GM19043 (cell line): ENCODE data around the gene SLC25A24.
"Not testable (repeated sequence)": the region's sequence is repeated elsewhere in the genome, so short reads cannot be mapped to it uniquely, and the experiment has no call there.

Experiments
- ATAC-seq: cut with Tn5 transposase; IDR thresholded peaks from one replicate; pipeline ENCODE4 v1.9.1; 2021; ENCODE audit warnings: low read depth; ENCODE audit not compliant: unreplicated experiment

The SLC25A24 gene

DNA sequence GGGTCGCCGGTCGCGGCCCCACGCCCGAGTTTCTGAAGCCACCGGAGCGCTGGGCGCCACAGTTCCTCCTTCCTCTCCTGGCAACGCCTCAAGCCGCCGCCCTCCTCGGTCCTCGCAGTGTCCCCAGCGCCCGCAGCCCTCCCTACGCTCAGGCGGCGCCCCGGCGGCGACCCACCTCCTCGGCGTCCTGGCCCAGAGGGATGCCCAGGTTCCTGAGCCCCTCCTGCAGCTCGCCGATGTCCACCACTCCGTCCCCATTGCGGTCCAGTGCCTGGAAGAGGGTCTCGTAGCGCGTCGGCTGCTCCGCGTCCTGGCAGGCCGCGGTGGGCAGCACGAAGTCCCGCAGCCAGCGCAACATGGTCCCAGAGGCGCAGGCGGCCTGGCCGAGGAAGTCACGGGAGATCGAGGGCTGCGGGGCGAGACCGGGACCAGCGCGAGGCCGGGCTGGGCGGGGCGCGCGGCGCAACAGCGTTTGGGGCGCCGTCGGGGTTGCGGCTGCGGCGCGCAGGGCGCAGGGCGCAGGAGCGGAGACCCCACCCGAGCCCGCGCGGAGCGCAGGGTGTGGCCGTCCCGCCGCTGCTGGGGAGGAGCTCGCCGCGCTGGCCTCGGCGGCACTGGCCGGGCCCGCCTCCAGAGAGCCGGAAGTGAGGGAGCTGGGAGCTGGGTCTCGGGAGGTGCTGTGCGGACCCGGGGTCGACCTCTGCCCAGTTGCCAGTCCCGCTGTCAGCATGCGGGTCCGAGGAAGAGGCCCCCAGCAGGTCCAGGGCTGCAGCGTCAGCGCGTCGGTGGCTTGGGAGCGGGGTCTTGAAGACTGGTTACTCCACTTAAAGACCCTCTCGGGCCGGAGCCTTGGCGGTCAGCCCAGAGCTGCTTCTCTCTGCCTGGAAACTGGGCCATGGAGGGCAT, at the start of gene SLC25A24:
SLC25A24 (minus strand) TSS at position 563 of the 906 bp plus-strand sequence; CDS start at position 358, 205 bp downstream.
- peak; percentile 76 for ATAC-seq

DNA sequence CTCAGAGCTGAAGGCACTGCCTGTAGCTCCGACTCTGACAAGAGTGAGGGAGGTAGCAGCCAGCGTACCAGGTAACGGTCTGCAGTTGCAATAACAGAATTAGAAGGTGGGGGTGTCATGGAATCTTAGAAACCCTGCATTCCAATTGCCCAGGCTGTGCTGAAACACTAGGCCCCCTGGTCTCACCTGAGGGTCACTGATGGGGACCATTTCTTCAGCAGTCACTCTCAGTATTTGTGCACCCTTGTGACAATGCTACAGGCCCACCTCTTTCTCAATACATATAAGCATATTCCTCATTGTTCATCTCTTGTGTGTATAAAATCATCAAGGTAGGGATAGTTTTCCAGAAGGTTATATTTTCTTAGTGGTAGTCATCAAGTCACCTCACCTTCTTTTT, 43.8 kb upstream of the SLC25A24 start, which contains the start of gene NBPF4:
NBPF4 (minus strand) TSS at position 101 of the 400 bp plus-strand sequence. CDS start 315 bp downstream, outside the sequence.
- ATAC-seq: not testable (repeated sequence)

DNA sequence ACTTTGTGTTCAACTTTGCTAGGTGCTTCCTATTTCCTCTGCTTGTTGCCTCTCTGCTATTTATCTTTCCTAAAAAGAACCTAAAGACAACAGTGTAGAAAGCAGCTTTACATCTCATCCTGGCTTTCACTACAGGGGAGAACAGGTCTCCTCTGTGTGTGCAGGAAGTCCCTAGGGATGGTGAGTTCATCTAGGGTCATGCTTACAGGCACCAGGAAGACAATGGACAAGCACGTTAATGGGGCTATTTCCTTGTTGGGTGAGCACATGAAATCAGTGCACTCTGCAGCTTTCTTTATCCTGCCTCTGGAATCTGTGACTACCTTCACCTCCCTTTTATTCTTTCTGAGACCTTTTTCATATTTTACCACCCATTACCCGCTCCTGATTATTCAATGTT, 39.3 kb upstream of the SLC25A24 start:
- not testable (repeated sequence) for ATAC-seq

DNA sequence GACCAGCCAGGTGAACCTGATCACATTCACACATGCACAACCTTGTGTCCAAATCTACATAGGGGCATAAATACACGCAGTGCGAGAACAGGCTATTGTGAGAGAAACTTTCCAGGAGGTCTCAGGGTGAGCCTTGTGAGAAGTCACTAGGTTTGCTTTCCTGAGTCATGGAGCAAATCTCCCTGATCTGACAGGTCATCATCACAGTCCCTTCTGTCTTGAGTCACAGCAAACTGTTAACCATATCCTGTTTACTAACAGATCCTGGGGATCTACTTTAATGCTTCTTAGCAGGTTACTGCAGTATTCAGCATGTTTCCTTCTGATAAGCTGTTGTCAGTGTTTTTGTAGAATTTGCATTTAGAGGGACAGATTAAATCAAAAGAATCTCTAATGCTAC, 35.2 kb upstream of the SLC25A24 start:
- ATAC-seq: not testable (repeated sequence)

DNA sequence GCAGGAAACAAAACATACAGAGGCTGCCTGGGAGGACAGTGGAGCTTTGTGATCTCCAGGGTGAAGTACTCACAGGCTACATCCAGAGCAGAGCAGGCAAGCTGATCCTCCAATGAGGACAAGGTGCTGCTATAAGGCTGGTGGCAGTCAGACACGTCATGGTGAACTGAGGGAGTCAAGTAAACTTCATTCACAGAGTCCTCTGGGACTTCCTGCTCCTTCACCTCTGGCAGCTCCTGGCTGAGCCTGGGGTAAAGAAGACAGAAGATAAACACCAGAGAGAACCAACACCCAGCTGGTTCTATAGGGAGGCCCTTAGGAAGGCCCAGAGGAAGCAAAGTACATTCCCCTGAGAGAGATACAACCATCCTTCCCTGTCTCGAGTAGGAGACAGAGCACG, 32.0 kb upstream of the SLC25A24 start:
- not testable (repeated sequence) for ATAC-seq

DNA sequence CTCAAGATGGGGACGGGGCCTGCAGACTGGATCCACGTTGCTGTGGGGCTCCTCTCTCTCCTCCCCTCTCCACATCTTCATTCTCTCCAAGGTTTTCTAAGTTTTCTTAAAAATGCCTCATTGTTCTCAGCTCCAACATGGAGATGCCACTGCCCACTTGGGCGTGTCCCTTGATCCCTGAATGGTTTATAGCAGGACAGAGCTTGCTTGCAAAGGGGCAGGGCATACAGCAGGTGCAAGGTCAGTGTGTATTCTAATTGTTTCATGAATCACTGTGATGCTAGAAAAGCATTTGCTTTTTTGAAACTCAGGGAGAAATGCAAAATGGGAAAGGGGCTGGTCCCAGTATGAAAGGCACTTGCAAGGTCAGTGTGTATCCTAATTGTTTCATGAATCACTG, 29.8 kb upstream of the SLC25A24 start:
- not testable (repeated sequence) for ATAC-seq

DNA sequence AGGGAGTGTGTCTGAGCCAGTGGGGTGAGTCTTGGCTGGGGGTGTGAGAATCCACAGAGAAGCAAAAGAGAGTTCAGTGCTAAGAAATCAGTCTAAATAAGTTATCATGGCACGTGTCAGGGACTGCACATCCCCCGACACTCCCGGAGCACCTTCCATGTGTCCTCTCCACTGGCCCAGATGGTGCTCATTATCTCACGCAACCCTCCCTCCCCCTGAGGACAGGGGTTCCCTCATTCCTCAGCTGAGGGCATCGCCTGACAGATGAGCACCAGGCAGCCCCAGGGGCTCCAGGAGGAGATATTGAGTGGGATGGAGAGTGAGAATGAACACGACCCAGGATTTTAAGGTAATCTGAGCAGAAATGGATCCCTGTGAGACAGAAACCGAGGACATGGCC, 27.6 kb upstream of the SLC25A24 start:
- ATAC-seq: not testable (repeated sequence)

DNA sequence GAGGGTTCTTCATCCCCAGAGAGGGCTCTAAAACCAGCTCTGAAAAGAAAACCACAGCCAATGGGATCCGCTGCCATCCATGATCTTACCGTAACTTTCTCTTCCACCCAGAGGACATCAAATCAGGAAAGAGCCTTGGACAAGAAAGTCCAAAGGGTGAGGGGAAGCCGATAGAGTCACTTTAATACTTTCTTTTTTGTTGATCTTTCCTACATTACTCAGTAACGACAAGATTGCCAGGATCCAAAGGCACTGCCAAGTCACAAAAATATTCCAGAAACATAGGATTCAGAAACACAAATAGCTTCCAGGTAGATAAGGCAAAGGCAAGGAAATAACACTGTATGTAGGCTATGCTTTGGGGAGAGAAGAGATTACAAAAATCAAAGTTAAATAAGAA, 26.7 kb upstream of the SLC25A24 start:
- not testable (repeated sequence) for ATAC-seq

DNA sequence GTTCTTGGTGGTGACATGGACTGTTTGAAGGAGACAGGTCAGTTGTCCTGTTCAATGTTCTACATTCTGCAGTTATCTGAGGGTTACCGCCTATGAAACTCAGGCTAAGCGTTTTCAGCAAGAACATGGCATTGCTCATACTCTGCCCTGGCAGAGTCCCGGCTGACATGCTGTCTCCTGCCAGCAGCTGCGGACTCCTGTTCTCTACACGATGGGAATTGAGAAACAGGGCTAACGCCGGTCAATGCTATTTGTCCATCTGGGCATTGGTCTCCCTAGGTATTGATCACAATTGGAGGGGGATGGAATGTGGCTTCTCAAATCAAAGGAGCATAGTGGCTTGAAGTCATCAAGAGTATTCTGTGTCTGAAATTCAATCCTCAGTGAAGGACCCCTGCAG, 23.1 kb upstream of the SLC25A24 start:
- ATAC-seq: not testable (repeated sequence)

DNA sequence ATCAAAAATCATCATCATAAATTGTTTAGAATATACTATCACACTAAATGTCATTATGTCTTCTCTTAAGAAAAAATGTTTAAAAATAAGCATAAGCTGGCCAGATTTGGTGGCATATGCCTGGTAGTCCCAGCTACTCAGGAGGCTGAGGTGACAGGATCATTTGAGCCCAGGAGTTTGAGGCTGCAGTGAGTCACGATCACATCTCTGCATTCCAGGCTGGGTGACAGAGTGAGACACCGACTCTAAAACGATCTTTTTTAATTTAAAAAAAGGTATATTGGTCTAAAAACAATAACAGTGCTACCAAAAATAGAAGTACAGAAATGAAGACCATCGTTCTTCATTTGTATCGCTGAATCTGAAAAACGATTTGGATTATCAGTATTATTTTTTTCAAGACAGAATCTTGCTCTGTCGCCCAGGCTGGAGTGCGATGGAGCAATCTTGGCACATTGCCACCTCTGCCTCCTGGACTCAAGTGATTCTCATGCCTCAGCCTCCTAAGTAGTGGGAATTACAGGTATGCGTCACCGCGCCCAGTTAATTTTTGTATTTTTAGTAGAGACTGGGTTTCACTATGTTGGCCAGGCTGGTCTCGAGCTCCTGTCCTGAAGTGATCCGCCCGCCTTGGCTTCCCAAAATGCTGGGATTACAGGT, 17.5 kb upstream of the SLC25A24 start:
- not testable (repeated sequence) for ATAC-seq

DNA sequence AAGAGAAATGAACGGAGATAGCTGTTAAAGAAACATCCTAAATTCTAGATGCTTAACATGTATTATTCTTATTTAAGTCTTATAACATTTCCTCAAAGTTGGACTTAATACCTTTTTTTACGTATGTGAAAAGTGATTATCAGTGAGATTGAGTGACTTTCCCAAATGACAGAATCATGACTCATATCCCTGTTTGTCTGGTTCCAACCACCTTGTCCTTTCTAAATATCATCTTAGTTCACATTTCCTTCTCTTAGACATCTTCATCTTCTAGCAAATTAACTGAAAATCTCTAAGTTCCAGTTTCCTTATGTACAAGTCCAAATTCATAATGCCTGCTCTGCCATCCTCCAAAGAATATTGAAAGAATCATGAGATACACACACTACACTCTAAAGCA, 16.9 kb upstream of the SLC25A24 start:
- ATAC-seq: not testable (repeated sequence)

DNA sequence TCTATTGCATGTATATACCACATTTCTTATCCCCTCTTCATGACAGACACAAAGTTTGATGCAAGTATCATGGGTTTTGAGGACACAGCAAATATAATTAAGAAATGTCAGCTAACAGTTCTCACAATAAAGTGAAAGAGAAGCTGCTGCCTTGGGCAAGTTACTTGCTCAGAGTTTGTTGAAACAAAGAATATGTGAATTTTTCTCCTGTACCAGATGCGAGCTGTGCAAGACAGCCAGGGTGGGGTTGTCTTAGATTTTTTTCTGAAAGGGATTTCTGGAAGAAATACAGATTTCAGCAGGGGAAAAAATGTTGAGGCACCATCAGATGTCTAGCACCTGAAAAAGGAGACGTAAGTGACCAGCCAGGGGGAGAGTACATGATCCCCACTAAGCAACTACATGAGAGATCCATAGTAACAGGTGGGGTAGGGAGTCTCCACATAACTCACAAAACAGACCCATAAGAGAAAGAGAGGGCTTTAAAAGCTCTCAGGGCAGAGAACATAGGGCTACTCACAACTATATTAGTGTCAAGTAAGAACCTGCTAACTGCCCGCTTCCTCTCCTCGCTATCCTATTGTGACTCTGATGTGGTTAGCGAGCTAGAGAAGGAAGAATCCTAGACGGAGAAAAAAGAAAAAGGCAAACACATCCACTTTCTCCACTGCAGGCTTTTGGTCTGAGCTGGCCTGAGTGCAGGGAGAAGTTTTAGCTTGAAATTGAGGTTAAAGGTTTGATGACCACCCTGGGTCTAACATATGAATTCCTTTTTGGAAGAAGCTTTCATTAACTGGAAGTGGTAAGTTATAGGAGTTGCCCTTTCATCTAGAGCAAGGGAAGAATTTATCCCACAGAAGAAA, 16.1 kb upstream of the SLC25A24 start:
- not testable (repeated sequence) for ATAC-seq

DNA sequence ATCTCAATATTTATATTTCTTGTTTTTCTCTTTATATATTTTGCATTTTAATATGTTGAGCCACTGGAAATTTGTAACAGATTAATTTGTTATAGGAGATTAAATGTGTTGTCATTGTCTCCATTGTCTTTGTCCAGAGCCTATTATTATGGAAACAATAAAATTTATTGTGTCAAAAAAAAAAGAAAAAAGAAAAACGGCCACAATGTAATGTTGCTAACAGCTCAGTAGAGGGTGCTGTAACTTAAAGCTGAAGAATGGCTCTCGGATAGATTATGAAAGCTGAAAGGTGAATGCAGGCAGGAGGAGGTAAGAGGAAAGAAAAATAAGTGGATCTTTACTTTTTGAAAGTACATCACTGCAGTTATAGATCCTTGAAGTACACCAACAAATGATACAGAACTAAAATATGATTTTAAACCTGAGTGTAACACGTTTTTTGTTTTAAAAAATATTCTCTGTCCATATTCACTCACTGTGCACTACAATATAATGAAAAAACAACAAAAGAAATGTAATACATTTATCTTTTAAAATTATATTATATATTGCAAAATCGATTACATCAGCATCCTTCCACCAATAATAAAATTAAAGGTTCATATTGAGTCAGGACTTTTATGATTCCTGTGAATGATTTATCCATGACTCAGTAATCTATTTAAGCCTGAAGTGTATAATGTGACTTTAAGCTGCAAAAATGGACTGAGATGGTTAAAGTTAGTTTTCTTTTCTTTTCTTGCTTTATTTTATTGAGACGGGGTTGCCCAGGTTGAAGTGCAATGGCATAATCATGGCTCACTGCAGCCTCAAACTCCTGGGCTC, 14.7 kb upstream of the SLC25A24 start:
- not testable (repeated sequence) for ATAC-seq

DNA sequence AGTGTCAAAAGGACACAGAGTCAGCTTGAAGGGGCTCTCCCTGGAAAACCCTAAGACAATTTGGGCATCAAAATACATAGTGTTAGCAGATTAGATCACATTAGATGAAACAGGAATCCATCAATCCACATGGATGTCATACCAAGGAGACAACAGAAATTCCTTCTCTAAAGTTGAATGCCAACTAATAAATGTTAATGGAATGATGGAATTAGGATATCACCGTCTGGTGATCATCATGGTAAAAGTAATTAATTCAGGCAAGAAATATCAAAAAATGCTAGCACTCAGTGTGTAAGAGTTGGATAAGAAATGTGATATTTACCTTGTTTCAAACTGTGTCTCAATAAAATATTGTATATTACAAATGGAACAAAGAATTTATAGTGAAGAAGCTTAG, 10.9 kb upstream of the SLC25A24 start:
- no peak for ATAC-seq

DNA sequence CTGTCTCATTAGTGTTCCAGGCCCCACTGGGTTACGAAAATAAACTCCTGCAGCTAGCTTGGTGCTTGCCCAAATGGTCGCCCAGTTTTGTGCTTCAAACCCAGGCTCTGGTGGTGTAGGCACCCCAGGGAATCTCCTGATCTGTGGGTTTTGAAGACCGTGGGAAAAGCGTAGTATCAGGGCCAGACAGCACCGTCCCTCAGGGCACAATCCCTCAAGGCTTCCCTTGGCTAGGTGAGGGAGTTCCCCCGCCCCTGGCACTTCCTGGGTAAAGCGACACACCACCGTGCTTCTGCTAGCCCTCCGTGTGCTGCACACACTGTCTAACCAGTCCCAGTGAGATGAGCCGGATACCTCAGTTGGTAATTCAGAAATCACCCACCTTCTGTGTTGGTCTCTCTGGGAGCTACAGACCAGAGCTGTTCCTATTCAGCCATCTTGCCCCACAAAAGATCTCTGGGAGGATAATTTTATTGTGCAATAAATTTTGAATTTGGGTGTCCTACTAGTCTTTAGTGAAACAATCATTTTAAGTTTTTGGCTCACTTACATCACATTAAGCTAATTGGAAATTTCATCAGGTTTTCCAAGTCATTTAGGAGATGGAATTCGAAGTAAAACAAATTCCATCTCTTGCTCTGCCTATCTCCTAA, 9.4 kb upstream of the SLC25A24 start:
- no peak for ATAC-seq

DNA sequence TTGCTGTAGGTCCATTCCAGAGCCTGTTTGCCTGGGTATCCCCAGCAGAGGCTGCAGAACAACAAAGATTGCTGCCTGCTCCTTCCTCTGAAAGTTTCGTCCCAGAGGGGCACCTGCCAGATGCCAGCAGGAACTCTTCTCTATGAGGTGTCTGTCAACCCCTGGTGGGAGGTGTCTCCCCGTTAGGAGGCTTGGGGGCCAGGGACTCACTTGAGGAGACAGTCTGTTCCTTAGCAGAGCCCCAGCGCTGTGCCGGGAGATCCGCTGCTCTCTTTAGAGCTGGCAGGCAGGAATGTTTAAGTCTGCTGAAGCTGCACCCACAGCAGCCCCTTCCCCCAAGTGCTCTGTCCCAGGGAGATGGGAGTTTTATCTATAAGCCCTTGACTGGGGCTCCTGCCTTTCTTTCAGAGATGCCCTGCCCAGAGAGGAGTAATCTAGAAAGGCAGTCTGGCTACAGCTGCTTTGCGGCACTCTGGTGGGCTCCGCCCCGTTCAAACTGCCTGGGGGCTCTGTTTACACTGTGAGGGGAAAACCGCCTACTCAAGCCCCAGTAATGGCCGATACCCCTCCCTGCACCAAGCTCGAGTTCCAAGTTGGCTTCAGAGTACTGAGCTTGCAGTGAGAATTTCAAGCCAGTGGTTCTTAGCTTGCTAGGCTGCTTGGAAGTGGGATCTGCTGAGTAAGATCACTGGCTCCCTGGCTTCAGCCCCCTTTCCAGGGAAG, 8.7 kb upstream of the SLC25A24 start:
- no peak for ATAC-seq

DNA sequence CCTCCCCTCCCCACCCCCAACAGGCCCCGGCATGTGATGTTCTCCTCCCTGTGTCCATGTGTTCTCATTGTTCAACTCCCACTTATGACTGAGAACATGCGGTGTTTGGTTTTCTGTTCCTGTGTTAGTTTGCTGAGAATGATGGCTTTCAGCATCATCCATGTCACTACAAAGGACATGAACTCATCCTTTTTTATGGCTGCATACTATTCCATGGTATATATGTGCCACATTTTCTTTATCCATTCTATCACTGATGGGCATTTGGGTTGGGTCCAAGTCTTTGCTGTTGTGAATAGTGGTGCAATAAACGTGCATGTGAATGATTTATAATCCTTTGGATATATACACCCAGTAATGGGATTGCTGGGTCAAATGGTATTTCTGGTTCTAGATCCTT, 3.4 kb upstream of the SLC25A24 start:
- not testable (repeated sequence) for ATAC-seq

DNA sequence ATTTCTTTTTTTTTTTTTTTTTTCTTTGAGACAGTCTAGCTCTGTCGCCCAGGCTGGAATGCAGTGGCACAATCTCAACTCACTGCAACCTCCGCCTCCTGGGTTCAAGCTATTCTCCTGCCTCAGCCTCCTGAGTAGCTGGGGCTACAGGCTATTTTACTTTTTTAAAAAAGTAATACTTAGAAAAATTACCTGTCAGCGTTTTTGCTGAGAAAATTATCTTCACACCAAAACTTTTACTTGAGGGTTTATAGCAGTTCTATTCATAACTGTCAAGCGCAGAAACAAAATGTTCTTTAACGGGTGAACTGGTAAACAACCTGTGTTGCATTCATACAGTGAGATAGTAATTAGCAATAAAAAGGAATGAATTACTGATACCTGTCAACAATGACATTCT, 1.5 kb upstream of the SLC25A24 start:
- ATAC-seq: no peak

DNA sequence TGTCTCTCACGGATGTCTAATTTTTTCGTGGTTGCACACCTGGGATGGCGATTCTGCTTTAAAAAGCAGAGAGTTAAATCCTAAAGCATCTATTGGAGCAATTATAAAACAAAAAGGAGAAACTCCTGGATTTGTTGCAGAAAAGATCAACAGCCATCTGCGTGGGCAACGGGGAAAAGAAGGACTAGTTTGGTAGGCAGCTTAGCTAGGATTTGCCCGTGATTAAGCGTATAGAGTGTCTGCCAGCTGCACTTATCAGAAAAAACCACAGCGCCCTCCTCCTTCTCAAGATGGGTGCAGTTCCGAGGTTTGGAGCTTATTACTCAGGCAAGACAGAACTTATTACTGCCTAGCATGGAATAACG, 526 bp upstream of the SLC25A24 start:
- no peak for ATAC-seq
